Esophagus muscularis mucosa (tissue), 4 donors: Measurements from ENCODE around the gene ACTR10. TPM values are rescaled to one million over a fixed set of nuclear protein-coding genes. Genes with fewer than 3 reads are reported as not detected.
A peak's percentile ranks its signal among the peaks of the same experiment; 100 is the strongest.

Experiments used
- DNase-seq: peaks from one replicate; pipeline ENCODE4 v3.0.0-alpha.2; 2017; ENCODE audit errors: extremely low spot score
- H3K27ac ChIP-seq, 4 donors: fragments of 200-600 bp; sonication (generic); replicated peaks in 1 of 4; 1 replicate in 3 of 4; 2 replicates in 1 of 4; pipeline ENCODE4 v1.5.1; 2016 to 2019; ENCODE audit warnings: mild to moderate bottlenecking in 1 of 4
- H3K27me3 ChIP-seq, 4 donors: fragments of 200-600 bp; sonication (generic); one replicate each; pipeline versions ENCODE4 v1.5.1 to v1.6.0; 2016 to 2019
- H3K36me3 ChIP-seq, 4 donors: fragments of 200-600 bp; sonication (generic); one replicate each; pipeline ENCODE4 v1.5.1; 2016 to 2019
- H3K4me1 ChIP-seq, 4 donors: fragments of 200-600 bp; sonication (generic); one replicate each; pipeline ENCODE4 v1.5.1; 2016 to 2019
- H3K4me3 ChIP-seq, 4 donors: fragments of 200-600 bp; sonication (generic); 1 replicate in 2 of 4; 2 replicates in 2 of 4; pipeline ENCODE4 v1.5.1; 2016 to 2019; ENCODE audit warnings: mild to moderate bottlenecking in 4 of 4, moderate library complexity in 1 of 4
- H3K9me3 ChIP-seq, 4 donors: fragments of 200-600 bp; sonication (generic); 1 replicate in 3 of 4; 2 replicates in 1 of 4; pipeline ENCODE4 v1.5.1; 2016 to 2019
- EP300 ChIP-seq: sonication (generic); formaldehyde crosslinking; IDR thresholded peaks from one replicate; pipeline ENCODE4 v1.6.1; 2017; ENCODE audit warnings: antibody characterized with exemption
- POLR2A ChIP-seq: fragments of 450-650 bp; IDR thresholded peaks from one replicate; pipeline ENCODE4 v1.6.1; 2017; ENCODE audit warnings: antibody characterized with exemption, moderate library complexity, mild to moderate bottlenecking, low read depth
- POLR2AphosphoS5 ChIP-seq, 2 donors: sonication (generic); formaldehyde crosslinking; IDR thresholded peaks; one replicate each; pipeline ENCODE4 v1.6.1; 2017; ENCODE audit warnings: antibody characterized with exemption in 2 of 2
- WGBS: methylation state at CpG from one replicate; pipeline ENCODE4 v1.1.5; 2018; 5-methylcytosine and 5-hydroxymethylcytosine counted together
- intact Hi-C: fragments of 100-400 bp; cut with DNase I; formaldehyde crosslinking; loops from one replicate; pipeline ENCODE4 v1.15.1; 2023
- total RNA-seq, 4 donors: library from RNA; depleted of rRNA; stranded (reverse); fragments of >200 nt; gene quantifications; one replicate each; pipeline versions ENCODE4 v1.1.0 to v1.2.1, GENCODE V29; 2016
- TF ChIP-seq, protein P1 (sequence below), 3 experiments: fragments of 200-600 bp in 2 of 3; fragments of 450-650 bp in 1 of 3; sonication (generic) in 2 of 3; IDR thresholded peaks; one replicate each; pipeline ENCODE4 v1.5.1; 2017 to 2019; ENCODE audit warnings: antibody characterized with exemption in 3 of 3, mild to moderate bottlenecking in 2 of 3, moderate library complexity in 1 of 3

The ACTR10 gene
- total RNA-seq, 4 donors from 2014 or later, result 47.9 to 75.7 (median 60.5) TPM

DNA sequence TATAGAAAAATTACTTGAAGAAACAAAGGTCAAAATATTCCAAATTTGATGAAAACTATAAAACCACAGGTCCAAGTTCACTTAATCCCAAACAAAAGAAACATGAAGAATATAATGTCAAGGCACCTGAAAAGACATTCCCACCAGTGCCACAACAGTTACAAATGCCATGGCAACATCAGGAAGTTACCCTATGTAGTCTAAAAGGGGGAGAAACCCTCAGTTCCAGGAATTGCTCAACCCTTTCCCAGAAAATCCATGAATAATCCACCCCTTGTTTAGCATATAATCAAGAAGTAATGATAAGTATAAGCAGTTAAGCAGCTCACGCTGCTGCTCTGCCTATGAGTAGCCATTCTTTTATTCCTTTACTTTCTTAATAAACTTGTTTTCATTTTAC is 3.8 kb upstream of the ACTR10 start:
- TF ChIP-seq POLR2AphosphoS5 (IDR thresholded peaks at IDR 0.05) (no peak), EP300 (no peak), POLR2A (no peak)
- TF ChIP-seq, protein P1, sequence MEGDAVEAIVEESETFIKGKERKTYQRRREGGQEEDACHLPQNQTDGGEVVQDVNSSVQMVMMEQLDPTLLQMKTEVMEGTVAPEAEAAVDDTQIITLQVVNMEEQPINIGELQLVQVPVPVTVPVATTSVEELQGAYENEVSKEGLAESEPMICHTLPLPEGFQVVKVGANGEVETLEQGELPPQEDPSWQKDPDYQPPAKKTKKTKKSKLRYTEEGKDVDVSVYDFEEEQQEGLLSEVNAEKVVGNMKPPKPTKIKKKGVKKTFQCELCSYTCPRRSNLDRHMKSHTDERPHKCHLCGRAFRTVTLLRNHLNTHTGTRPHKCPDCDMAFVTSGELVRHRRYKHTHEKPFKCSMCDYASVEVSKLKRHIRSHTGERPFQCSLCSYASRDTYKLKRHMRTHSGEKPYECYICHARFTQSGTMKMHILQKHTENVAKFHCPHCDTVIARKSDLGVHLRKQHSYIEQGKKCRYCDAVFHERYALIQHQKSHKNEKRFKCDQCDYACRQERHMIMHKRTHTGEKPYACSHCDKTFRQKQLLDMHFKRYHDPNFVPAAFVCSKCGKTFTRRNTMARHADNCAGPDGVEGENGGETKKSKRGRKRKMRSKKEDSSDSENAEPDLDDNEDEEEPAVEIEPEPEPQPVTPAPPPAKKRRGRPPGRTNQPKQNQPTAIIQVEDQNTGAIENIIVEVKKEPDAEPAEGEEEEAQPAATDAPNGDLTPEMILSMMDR (IDR thresholded peaks at IDR 0.05), result no peak
- Histone ChIP-seq H3K9me3 (no peaks in the 10 kb centered on the region), H3K4me1 (peaks cover 4 to 15% (median 13%) of the 10 kb centered on the region in 4 donors), H3K4me3 (no peak overlapping the region), H3K36me3 (no peaks in the 10 kb centered on the region), H3K27ac (no peak overlapping the region), H3K27me3 (no peaks in the 10 kb centered on the region)
- no peak for DNase-seq
- intact Hi-C loops, result no loop called here
- 92% methylated on average over 1 of the region's 1 CpG for WGBS

DNA sequence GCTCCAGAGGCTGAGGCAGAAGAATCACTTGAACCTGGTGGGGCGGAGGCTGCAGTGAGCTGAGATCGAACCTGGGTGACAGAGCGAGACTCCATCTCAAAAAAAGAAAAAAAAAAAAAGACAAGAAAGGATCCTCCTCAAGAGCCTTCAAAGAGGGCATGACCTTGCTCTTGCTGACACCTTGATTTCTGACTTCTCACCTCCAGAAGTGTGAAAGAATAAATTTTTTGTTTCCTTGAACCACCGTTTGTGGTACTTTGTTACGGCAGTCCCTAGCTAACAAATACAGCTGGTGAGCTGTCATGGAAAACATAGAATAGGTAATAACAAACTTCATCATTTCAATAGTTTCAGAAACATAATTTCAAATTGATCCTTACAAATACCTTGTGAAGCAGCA is 1.9 kb upstream of the ACTR10 start:
- Histone ChIP-seq H3K27me3 (no peaks in the 10 kb centered on the region), H3K27ac (no peak overlapping the region), H3K4me1 (peaks cover 12 to 30% (median 26%) of the 10 kb centered on the region in 4 donors), H3K9me3 (no peaks in the 10 kb centered on the region), H3K36me3 (peaks cover 0 to 4% (median 3%) of the 10 kb centered on the region in 4 donors), H3K4me3 (no peak overlapping the region)
- intact Hi-C loops, result no loop called here
- WGBS, result 94% methylated on average over 5 of the region's 5 CpGs
- TF ChIP-seq POLR2AphosphoS5 (IDR thresholded peaks at IDR 0.05) (no peak), EP300 (no peak), POLR2A (no peak)
- TF ChIP-seq, protein P1 (IDR thresholded peaks at IDR 0.05), result no peak
- no peak for DNase-seq

DNA sequence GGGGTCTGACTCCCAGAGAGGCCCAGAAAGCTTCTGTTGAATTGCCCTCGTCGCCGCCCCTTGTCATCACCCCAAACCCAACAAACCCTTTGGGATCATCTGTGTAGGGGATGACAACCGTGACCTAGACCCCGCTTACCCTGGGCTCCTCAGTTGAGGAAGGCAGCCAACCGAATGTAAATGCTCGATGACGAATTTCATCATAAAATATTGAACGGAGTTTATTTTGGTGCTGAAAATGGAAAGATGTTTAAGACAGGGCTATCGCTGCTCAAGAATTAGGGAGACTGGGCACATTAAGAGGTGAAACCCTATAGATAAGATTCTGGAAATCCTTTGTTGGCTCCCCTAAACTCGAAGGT is 512 bp downstream of the ACTR10 start:
- peak overlapping the region; percentile 92 to 94 (median 93) for H3K27ac ChIP-seq
- no peaks in the 10 kb centered on the region for H3K9me3 ChIP-seq
- 0% methylated on average over 11 of the region's 11 CpGs for WGBS
- H3K36me3 ChIP-seq, result peaks cover 0 to 25% (median 21%) of the 10 kb centered on the region in 4 donors
- intact Hi-C loops, result loop anchor here (5.0 kb wide), 1 partner anchor 37 kb away; no protein-coding TSS in a partner anchor
- peak overlapping the region; percentile 74 to 97 (median 78) for H3K4me3 ChIP-seq
- H3K4me1 ChIP-seq, result peaks cover 12 to 30% (median 26%) of the 10 kb centered on the region in 4 donors
- TF ChIP-seq EP300 (no peak), POLR2A (no peak), POLR2AphosphoS5 (IDR thresholded peaks at IDR 0.05) (no peak)
- TF ChIP-seq, protein P1 (IDR thresholded peaks at IDR 0.05), result no peak
- no peak for DNase-seq
- no peaks in the 10 kb centered on the region for H3K27me3 ChIP-seq

DNA sequence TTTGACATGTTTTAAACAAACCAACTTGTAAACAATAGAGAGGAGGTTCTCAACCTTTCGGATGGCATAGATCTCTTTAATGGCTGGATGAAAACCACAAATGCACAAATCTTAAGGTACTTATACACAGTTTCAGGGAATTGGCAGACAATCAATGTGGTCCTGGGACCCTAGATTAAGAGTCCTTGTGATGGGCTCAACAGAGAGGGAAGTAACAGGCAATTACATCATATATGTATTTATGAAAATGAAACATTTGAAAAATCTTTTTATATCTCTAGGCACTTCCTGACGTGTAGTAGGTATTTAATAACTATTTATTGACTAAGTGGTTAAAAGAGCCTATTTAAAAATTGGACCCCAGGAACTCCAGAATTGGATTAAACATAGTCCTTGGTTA is 897 bp downstream of the ACTR10 start:
- Histone ChIP-seq H3K36me3 (peaks cover 0 to 26% (median 24%) of the 10 kb centered on the region in 4 donors), H3K27ac (peak overlapping the region; percentile 92 to 94 (median 93)), H3K27me3 (no peaks in the 10 kb centered on the region), H3K4me3 (peak overlapping the region; percentile 74 to 97 (median 78)), H3K4me1 (peaks cover 12 to 30% (median 26%) of the 10 kb centered on the region in 4 donors), H3K9me3 (no peaks in the 10 kb centered on the region)
- no peak for DNase-seq
- TF ChIP-seq POLR2A, result no peak
- TF ChIP-seq EP300, result no peak
- TF ChIP-seq, protein P1 (IDR thresholded peaks at IDR 0.05), result no peak
- no peak for TF ChIP-seq POLR2AphosphoS5 (IDR thresholded peaks at IDR 0.05)
- intact Hi-C loops, result loop anchor here (5.0 kb wide), 1 partner anchor 36 kb away; no protein-coding TSS in a partner anchor
- 0% methylated on average over 2 of the region's 2 CpGs for whole genome bisulfite sequencing

DNA sequence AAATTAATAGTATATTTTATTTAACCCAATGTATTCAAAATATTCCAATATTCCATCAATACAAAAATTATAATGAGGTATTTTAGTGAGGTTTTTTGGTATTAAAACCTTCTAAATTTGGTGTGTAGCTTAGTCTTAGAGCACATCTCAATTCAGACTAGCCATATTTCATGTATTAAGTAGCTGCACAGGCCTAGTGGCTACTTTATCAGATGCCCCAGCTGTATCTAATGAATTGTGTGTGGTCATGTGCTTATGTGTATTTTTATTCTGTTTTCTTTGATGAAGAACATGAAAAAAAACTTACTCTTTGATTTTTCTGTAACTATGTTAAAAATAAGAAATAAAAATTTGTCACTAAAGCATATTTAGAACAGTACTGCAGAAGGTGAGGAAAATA is 13.2 kb downstream of the ACTR10 start:
- Histone ChIP-seq H3K4me1 (no peaks in the 10 kb centered on the region), H3K9me3 (no peaks in the 10 kb centered on the region), H3K4me3 (no peak overlapping the region), H3K36me3 (peaks cover 32 to 99% (median 76%) of the 10 kb centered on the region in 4 donors), H3K27me3 (no peaks in the 10 kb centered on the region), H3K27ac (no peak overlapping the region)
- no peak for DNase-seq
- TF ChIP-seq EP300 (no peak), POLR2AphosphoS5 (IDR thresholded peaks at IDR 0.05) (no peak)
- intact Hi-C loops, result no loop called here
